KMS-11 (cell line): Measurements from ENCODE around the gene RAB13.

Experiments
- H2AFZ ChIP-seq: fragments of 200-600 bp; sonication (generic); 2 replicates; pipeline ENCODE4 v1.6.1; 2016; ENCODE audit warnings: antibody characterized with exemption, mixed run types, low read depth
- H3K27ac ChIP-seq: fragments of 200-600 bp; sonication (generic); 2 replicates; pipeline ENCODE4 v1.6.1; 2016; ENCODE audit warnings: mild to moderate bottlenecking, mixed run types
- H3K27me3 ChIP-seq: fragments of 200-600 bp; sonication (generic); 2 replicates; pipeline ENCODE4 v1.6.1; 2017; ENCODE audit warnings: mild to moderate bottlenecking, low read depth, mixed run types, moderate library complexity; ENCODE audit not compliant: insufficient read depth
- H3K36me3 ChIP-seq: fragments of 200-600 bp; sonication (generic); 2 replicates; pipeline ENCODE4 v1.6.1; 2017; ENCODE audit warnings: mild to moderate bottlenecking, mixed run types; ENCODE audit not compliant: insufficient read depth
- H3K4me1 ChIP-seq: fragments of 200-600 bp; sonication (generic); 2 replicates; pipeline ENCODE4 v1.6.1; 2016; ENCODE audit warnings: mild to moderate bottlenecking, low read depth, mixed run types; ENCODE audit not compliant: poor library complexity, severe bottlenecking
- H3K4me2 ChIP-seq: fragments of 200-600 bp; sonication (generic); 2 replicates; pipeline ENCODE4 v1.7.0; 2016; ENCODE audit warnings: mild to moderate bottlenecking, mixed run types
- H3K4me3 ChIP-seq: fragments of 200-600 bp; sonication (generic); IDR thresholded peaks from 2 replicates; pipeline ENCODE4 v1.6.1; 2017; ENCODE audit warnings: low read depth, low read length, mixed read lengths; ENCODE audit not compliant: insufficient read depth
- H3K79me2 ChIP-seq: fragments of 200-600 bp; sonication (generic); 2 replicates; pipeline ENCODE4 v1.6.1; 2016; ENCODE audit warnings: low read depth, mixed run types; ENCODE audit not compliant: insufficient read depth
- H3K9ac ChIP-seq: fragments of 200-600 bp; sonication (generic); 2 replicates; pipeline ENCODE4 v1.6.1; 2016; ENCODE audit warnings: mild to moderate bottlenecking, mixed run types
- H4K20me1 ChIP-seq: fragments of 200-600 bp; sonication (generic); 2 replicates; pipeline ENCODE4 v1.6.1; 2016; ENCODE audit warnings: mild to moderate bottlenecking, mixed run types; ENCODE audit not compliant: insufficient read depth
- CTCF ChIP-seq: fragments of 200-600 bp; sonication (generic); conservative IDR thresholded peaks from 2 replicates; pipeline ENCODE4 v1.6.1; 2017; ENCODE audit warnings: low read depth, mild to moderate bottlenecking, antibody characterized with exemption, low read length, moderate library complexity, mixed read lengths

The RAB13 gene

GRCh38 chr1:153946622-153947241 lies 39.4 kb downstream of the RAB13 start, which contains the start of gene DENND4B:
TSS of gene DENND4B (minus strand) at chr1:153946718. CDS start at chr1:153944374, 2,344 bp downstream.
- H3K27me3 ChIP-seq: no peaks in the 10 kb centered on the region
- H3K4me2 ChIP-seq: peak within 1 kb of the TSS; percentile 87
- peaks cover 21% of the 10 kb centered on the region; the same call in 1 of the 2 replicates for H3K79me2 ChIP-seq
- H3K9ac ChIP-seq: peak within 1 kb of the TSS; percentile 73
- H3K36me3 ChIP-seq: no peaks in the 10 kb centered on the region; the same call in 1 of the 2 replicates
- TF ChIP-seq CTCF: peak; percentile 97
- H2AFZ ChIP-seq: peak within 1 kb of the TSS; percentile 90
- peaks cover 16% of the 10 kb centered on the region for H3K4me1 ChIP-seq
- H4K20me1 ChIP-seq: no peaks in the 10 kb centered on the region
- H3K27ac ChIP-seq: peak within 1 kb of the TSS; percentile 54
- peak within 1 kb of the TSS; percentile 99 for H3K4me3 ChIP-seq

GRCh38 chr1:153945795-153946621 lies 40.1 kb downstream of the RAB13 start:
- Histone ChIP-seq H4K20me1 (no peaks in the 10 kb centered on the region), H3K27me3 (no peaks in the 10 kb centered on the region), H3K9ac (peak overlapping the region; percentile 73), H2AFZ (peak overlapping the region; percentile 90), H3K4me2 (peak overlapping the region; percentile 87), H3K36me3 (no peaks in the 10 kb centered on the region; the same call in 1 of the 2 replicates), H3K79me2 (peaks cover 21% of the 10 kb centered on the region; the same call in 1 of the 2 replicates), H3K27ac (peak overlapping the region; percentile 54), H3K4me1 (peaks cover 16% of the 10 kb centered on the region), H3K4me3 (peak overlapping the region; percentile 99)
- TF ChIP-seq CTCF: no peak

- Histone ChIP-seq H4K20me1 (no peaks in the 10 kb centered on the region), H3K4me1 (peaks cover 16% of the 10 kb centered on the region), H3K27me3 (no peaks in the 10 kb centered on the region), H3K36me3 (no peaks in the 10 kb centered on the region; the same call in 1 of the 2 replicates), H3K79me2 (peaks cover 21% of the 10 kb centered on the region; the same call in 1 of the 2 replicates), H3K9ac (peak overlapping the region; percentile 73), H3K4me3 (peak overlapping the region; percentile 99), H2AFZ (peak overlapping the region; percentile 90), H3K27ac (peak overlapping the region; percentile 54), H3K4me2 (peak overlapping the region; percentile 87)
- 0 out of 2 replicates have a peak, but pooled peaks have one; percentile 9 for TF ChIP-seq CTCF
Observed at GRCh38 chr1:153945131-153945794, 40.9 kb downstream of the RAB13 start.

- no peak overlapping the region for H3K9ac ChIP-seq
- no peaks in the 10 kb centered on the region for H3K27me3 ChIP-seq
- no peak overlapping the region for H3K27ac ChIP-seq
- TF ChIP-seq CTCF: 0 out of 2 replicates have a peak, but pooled peaks have one; percentile 8
- H3K36me3 ChIP-seq: no peaks in the 10 kb centered on the region
- H3K4me2 ChIP-seq: peak overlapping the region; percentile 87
- H3K4me1 ChIP-seq: peaks cover 16% of the 10 kb centered on the region
- H3K79me2 ChIP-seq: peaks cover 21% of the 10 kb centered on the region; the same call in 1 of the 2 replicates
- H3K4me3 ChIP-seq: no peak overlapping the region
- no peaks in the 10 kb centered on the region for H4K20me1 ChIP-seq
- H2AFZ ChIP-seq: no peak overlapping the region
Observed at GRCh38 chr1:153944827-153945117, 41.4 kb downstream of the RAB13 start.
